Sigmoid colon (tissue), 7 donors: Measurements from ENCODE around the gene SLC22A2. TPM values are rescaled to one million over a fixed set of nuclear protein-coding genes. Genes with fewer than 3 reads are reported as not detected.

ENCODE experiments used
- DNase-seq: peaks from one replicate; pipeline ENCODE4 v3.0.0-alpha.2; 2019
- H3K27ac ChIP-seq, 4 donors: fragments of 200-600 bp; sonication (generic); one replicate each; pipeline ENCODE4 v1.5.1; 2016 to 2019; ENCODE audit warnings: mild to moderate bottlenecking in 1 of 4
- H3K27me3 ChIP-seq, 3 donors: fragments of 200-600 bp; sonication (generic); one replicate each; pipeline ENCODE4 v1.5.1; 2019; ENCODE audit warnings: mild to moderate bottlenecking in 1 of 3
- H3K36me3 ChIP-seq, 4 donors: fragments of 200-600 bp; sonication (generic); one replicate each; pipeline ENCODE4 v1.5.1; 2016 to 2019
- H3K4me1 ChIP-seq, 4 donors: fragments of 200-600 bp; sonication (generic); one replicate each; pipeline ENCODE4 v1.5.1; 2017 to 2019
- H3K4me3 ChIP-seq, 4 donors: fragments of 200-600 bp; sonication (generic); one replicate each; pipeline ENCODE4 v1.5.1; 2017 to 2019; ENCODE audit warnings: mild to moderate bottlenecking in 2 of 4, moderate library complexity in 1 of 4
- H3K9me3 ChIP-seq, 4 donors: fragments of 200-600 bp in 3 of 4; sonication (generic) in 3 of 4; one replicate each; pipeline versions ENCODE4 v1.5.1 to v1.6.1; 2013 to 2019
- EP300 ChIP-seq, 4 donors: sonication (generic); formaldehyde crosslinking; IDR thresholded peaks; one replicate each; pipeline ENCODE4 v1.6.1; 2017; ENCODE audit warnings: antibody characterized with exemption in 4 of 4
- POLR2A ChIP-seq, 2 donors: fragments of 450-650 bp; IDR thresholded peaks; one replicate each; pipeline ENCODE4 v1.6.1; 2016; ENCODE audit warnings: antibody characterized with exemption in 2 of 2, mild to moderate bottlenecking in 2 of 2, moderate library complexity in 2 of 2
- POLR2AphosphoS5 ChIP-seq, 4 donors: sonication (generic); formaldehyde crosslinking; IDR thresholded peaks; one replicate each; pipeline ENCODE4 v1.6.1; 2017; ENCODE audit warnings: antibody characterized with exemption in 4 of 4
- WGBS, 2 donors: extraction: QIAGEN DNeasy Blood & Tissue Kit; methylation state at CpG; one replicate each; pipeline ENCODE4 v1.1.7; 2013; 5-methylcytosine and 5-hydroxymethylcytosine counted together
- intact Hi-C: fragments of 100-400 bp; cut with DNase I; formaldehyde crosslinking; loops from one replicate; pipeline ENCODE4 v1.15.1; 2023
- polyA plus RNA-seq, 3 donors: library from polyadenylated mRNA; stranded (reverse); fragments of 200-250 nt; gene quantifications; one replicate each; pipeline ENCODE4 v1.2.3, GENCODE V29; 2013
- total RNA-seq, 4 donors: library from RNA; depleted of rRNA; stranded (reverse); fragments of >200 nt; gene quantifications; one replicate each; pipeline ENCODE4 v1.1.0, GENCODE V29; 2016
- TF ChIP-seq, protein P1 (sequence below), 4 experiments: fragments of 450-650 bp in 3 of 4; fragments of 200-600 bp in 1 of 4; IDR thresholded peaks; one replicate each; pipeline ENCODE4 v1.5.1; 2016 to 2019; ENCODE audit warnings: antibody characterized with exemption in 4 of 4, mild to moderate bottlenecking in 3 of 4, moderate library complexity in 2 of 4
- donor health status: healthy with polysubstance abuse.
- donor health status: Bipolar disorder and iron deficiency.
- donor health status: healthy.

The SLC22A2 gene
- total and polyA plus RNA-seq, 7 donors, result 0.27 to 0.99 (median 0.32) TPM; not detected in 3

GRCh38 chr6:160270347-160270746 is 11.7 kb upstream of the SLC22A2 start:
- Histone ChIP-seq H3K36me3 (no peaks in the 10 kb centered on the region), H3K27ac (no peak overlapping the region), H3K9me3 (no peaks in the 10 kb centered on the region), H3K27me3 (no peaks in the 10 kb centered on the region), H3K4me1 (no peaks in the 10 kb centered on the region), H3K4me3 (no peak overlapping the region)
- TF ChIP-seq EP300 (IDR thresholded peaks at IDR 0.05), result no peak
- TF ChIP-seq, protein P1, sequence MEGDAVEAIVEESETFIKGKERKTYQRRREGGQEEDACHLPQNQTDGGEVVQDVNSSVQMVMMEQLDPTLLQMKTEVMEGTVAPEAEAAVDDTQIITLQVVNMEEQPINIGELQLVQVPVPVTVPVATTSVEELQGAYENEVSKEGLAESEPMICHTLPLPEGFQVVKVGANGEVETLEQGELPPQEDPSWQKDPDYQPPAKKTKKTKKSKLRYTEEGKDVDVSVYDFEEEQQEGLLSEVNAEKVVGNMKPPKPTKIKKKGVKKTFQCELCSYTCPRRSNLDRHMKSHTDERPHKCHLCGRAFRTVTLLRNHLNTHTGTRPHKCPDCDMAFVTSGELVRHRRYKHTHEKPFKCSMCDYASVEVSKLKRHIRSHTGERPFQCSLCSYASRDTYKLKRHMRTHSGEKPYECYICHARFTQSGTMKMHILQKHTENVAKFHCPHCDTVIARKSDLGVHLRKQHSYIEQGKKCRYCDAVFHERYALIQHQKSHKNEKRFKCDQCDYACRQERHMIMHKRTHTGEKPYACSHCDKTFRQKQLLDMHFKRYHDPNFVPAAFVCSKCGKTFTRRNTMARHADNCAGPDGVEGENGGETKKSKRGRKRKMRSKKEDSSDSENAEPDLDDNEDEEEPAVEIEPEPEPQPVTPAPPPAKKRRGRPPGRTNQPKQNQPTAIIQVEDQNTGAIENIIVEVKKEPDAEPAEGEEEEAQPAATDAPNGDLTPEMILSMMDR (IDR thresholded peaks at IDR 0.05), result no peak
- no peak for TF ChIP-seq POLR2AphosphoS5 (IDR thresholded peaks at IDR 0.05)
- no peak for TF ChIP-seq POLR2A (IDR thresholded peaks at IDR 0.05)
- DNase-seq, result no peak
- 87 to 92% methylated on average over 6 of the region's 6 CpGs for WGBS, 2 donors
- intact Hi-C loops, result no loop called here

GRCh38 chr6:160269771-160270170 is 11.2 kb upstream of the SLC22A2 start:
- no peak for TF ChIP-seq POLR2A (IDR thresholded peaks at IDR 0.05)
- no peak for TF ChIP-seq POLR2AphosphoS5 (IDR thresholded peaks at IDR 0.05)
- TF ChIP-seq, protein P1 (IDR thresholded peaks at IDR 0.05), result no peak
- no peak for TF ChIP-seq EP300 (IDR thresholded peaks at IDR 0.05)
- no peak for DNase-seq
- intact Hi-C loops, result no loop called here
- H3K4me3 ChIP-seq, result no peak overlapping the region
- H3K9me3 ChIP-seq, result no peaks in the 10 kb centered on the region
- no peaks in the 10 kb centered on the region for H3K27me3 ChIP-seq
- no peak overlapping the region for H3K27ac ChIP-seq
- no peaks in the 10 kb centered on the region for H3K36me3 ChIP-seq
- WGBS, 2 donors, result 89 to 94% methylated on average over 3 of the region's 3 CpGs
- H3K4me1 ChIP-seq, result no peaks in the 10 kb centered on the region

DNA sequence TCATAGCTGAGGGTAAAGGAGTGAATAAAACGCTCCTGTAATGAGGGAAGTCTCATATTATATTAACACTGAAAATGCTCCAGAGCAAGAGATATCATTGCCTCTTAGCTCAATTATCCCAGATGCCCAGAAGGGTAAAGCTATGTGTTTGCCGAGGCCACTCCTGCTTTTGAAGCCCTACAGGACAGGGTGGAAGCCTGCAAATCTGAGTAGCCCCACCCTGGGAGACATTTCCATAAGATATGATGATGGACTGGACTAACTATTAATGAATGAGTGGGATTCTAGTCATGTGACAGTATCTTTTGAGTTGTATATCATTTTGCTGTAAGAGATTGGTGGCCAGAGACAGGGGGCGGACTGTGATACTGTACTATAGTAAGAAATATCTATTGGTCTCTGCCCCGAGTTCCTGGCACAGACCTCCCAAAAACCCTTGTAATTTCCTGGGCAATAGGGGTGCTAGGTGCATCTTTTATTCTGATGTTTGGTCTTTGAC is 10.5 kb upstream of the SLC22A2 start:
- Histone ChIP-seq H3K27me3 (no peaks in the 10 kb centered on the region), H3K9me3 (no peaks in the 10 kb centered on the region), H3K4me1 (no peaks in the 10 kb centered on the region), H3K36me3 (no peaks in the 10 kb centered on the region), H3K27ac (no peak overlapping the region), H3K4me3 (no peak overlapping the region)
- DNase-seq, result no peak
- intact Hi-C loops, result no loop called here
- TF ChIP-seq POLR2AphosphoS5 (IDR thresholded peaks at IDR 0.05), result no peak
- 60 to 85% methylated on average over 4 of the region's 4 CpGs for WGBS, 2 donors

DNA sequence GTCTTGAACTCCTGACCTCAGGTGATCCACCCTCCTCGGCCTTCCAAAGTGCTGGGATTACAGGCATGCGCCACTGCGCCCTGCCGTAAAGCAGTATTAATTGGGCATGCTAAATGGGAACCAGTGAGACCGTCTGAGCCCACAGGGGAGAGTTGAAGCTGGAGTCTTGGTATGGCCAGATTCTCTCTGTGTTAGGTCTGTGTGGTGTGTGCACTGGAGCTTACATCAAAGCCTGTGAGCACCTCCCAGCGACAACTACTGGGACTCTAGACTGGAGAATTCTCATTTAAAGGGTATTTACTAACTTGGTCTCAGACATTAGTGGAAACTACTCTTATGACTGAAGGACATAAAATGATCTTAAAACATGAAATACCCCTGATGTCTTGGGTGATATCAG is 8.5 kb upstream of the SLC22A2 start:
- intact Hi-C loops, result no loop called here
- Histone ChIP-seq H3K9me3 (no peaks in the 10 kb centered on the region), H3K4me3 (no peak overlapping the region), H3K4me1 (no peaks in the 10 kb centered on the region), H3K27ac (no peak overlapping the region), H3K27me3 (no peaks in the 10 kb centered on the region), H3K36me3 (no peaks in the 10 kb centered on the region)
- no peak for DNase-seq
- no peak for TF ChIP-seq POLR2AphosphoS5 (IDR thresholded peaks at IDR 0.05)
- no peak for TF ChIP-seq POLR2A (IDR thresholded peaks at IDR 0.05)
- TF ChIP-seq, protein P1 (IDR thresholded peaks at IDR 0.05), result no peak
- no peak for TF ChIP-seq EP300 (IDR thresholded peaks at IDR 0.05)
- WGBS, 2 donors, result 87 to 94% methylated on average over 6 of the region's 6 CpGs

DNA sequence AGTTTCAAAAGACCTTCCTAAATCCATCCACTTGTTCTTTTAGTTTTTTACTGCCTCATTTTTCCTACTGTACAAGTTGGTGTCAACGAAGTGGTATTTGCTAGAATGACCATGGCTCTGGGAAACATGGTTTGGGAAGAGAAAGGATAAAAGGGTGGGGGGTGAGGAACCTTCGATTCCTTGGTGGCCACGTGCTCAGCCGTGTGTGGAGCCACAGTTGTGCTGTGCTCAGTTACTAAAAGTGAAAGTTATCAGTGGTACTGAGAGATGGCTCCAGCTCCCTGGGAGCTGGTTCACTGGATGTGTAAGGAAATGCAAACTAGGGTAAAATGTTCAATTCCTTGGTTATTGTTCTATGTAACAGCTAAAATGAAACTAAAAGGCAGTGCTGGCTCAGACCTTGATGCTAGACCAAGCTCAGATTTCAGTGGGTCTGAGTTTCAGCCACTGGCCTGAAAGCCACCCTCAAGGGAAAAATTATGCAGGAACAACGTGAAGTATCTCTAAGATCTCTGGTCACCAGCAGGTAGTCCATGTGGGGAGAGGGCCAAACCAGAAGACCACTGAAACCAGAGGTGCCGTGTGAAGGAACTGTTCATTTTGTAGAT is 7.4 kb upstream of the SLC22A2 start:
- no peak for DNase-seq
- Histone ChIP-seq H3K9me3 (no peaks in the 10 kb centered on the region), H3K4me1 (no peaks in the 10 kb centered on the region), H3K27ac (no peak overlapping the region), H3K36me3 (no peaks in the 10 kb centered on the region), H3K27me3 (no peaks in the 10 kb centered on the region), H3K4me3 (no peak overlapping the region)
- intact Hi-C loops, result no loop called here
- TF ChIP-seq EP300 (IDR thresholded peaks at IDR 0.05), result no peak
- TF ChIP-seq POLR2AphosphoS5 (IDR thresholded peaks at IDR 0.05), result no peak
- WGBS, 2 donors, result 79 to 85% methylated on average over 6 of the region's 6 CpGs
